DOHH2 (cell line): ENCODE data around the gene NEUROG2.

Experiments
- H3F3A ChIP-seq: fragments of 200-600 bp; sonication (generic), shearing (Covaris generic); 2 replicates; pipeline ENCODE4 v1.6.0; 2016; ENCODE audit warnings: antibody characterized with exemption, mild to moderate bottlenecking; ENCODE audit not compliant: control insufficient read depth, insufficient read depth
- H3K27ac ChIP-seq: fragments of 200-600 bp; sonication (generic); 2 replicates; pipeline ENCODE4 v1.5.1; 2014; ENCODE audit warnings: low read depth, mild to moderate bottlenecking, low read length, moderate library complexity
- H3K27me3 ChIP-seq: fragments of 200-600 bp; sonication (generic); 2 replicates; pipeline ENCODE4 v1.6.1; 2014; ENCODE audit warnings: mild to moderate bottlenecking, low read length, mixed read lengths; ENCODE audit not compliant: control insufficient read depth
- H3K36me3 ChIP-seq: fragments of 200-600 bp; sonication (generic); 2 replicates; pipeline ENCODE4 v1.6.1; 2014; ENCODE audit warnings: mild to moderate bottlenecking, low read length, moderate library complexity, mixed read lengths; ENCODE audit not compliant: control insufficient read depth
- H3K4me1 ChIP-seq: fragments of 200-600 bp; sonication (generic); 2 replicates; pipeline ENCODE4 v1.6.1; 2014; ENCODE audit warnings: mild to moderate bottlenecking, low read length, mixed read lengths; ENCODE audit not compliant: control insufficient read depth
- H3K4me2 ChIP-seq: fragments of 200-600 bp; sonication (generic); 2 replicates; pipeline ENCODE4 v1.6.0; 2014; ENCODE audit warnings: mild to moderate bottlenecking, low read length, moderate library complexity
- H3K4me3 ChIP-seq: fragments of 200-600 bp; sonication (generic); 2 replicates; pipeline ENCODE4 v1.5.1; 2014; ENCODE audit warnings: mild to moderate bottlenecking, low read length, mixed read lengths
- H3K79me2 ChIP-seq: fragments of 200-600 bp; sonication (generic); 2 replicates; pipeline ENCODE4 v1.6.1; 2014; ENCODE audit warnings: mild to moderate bottlenecking, low read length, mixed read lengths; ENCODE audit not compliant: control insufficient read depth
- H3K9me2 ChIP-seq: fragments of 200-600 bp; sonication (generic); replicated peaks from 2 replicates; pipeline ENCODE4 v1.6.1; 2014; ENCODE audit warnings: mild to moderate bottlenecking, low read length, mixed read lengths; ENCODE audit not compliant: control insufficient read depth
- H3K9me3 ChIP-seq: fragments of 200-600 bp; sonication (generic); 2 replicates; pipeline ENCODE4 v1.6.1; 2014; ENCODE audit warnings: antibody characterized with exemption, low read length, mixed read lengths; ENCODE audit not compliant: control insufficient read depth, insufficient read depth
- H4K20me1 ChIP-seq: fragments of 200-600 bp; sonication (generic); 2 replicates; pipeline ENCODE4 v1.6.0; 2014; ENCODE audit warnings: low read depth, mild to moderate bottlenecking, antibody characterized with exemption, low read length, moderate library complexity; ENCODE audit not compliant: control insufficient read depth, insufficient read depth
- EZH2phosphoT487 ChIP-seq: fragments of 200-600 bp; sonication (generic); IDR thresholded peaks from 2 replicates; pipeline ENCODE4 v1.6.1; 2017; ENCODE audit warnings: borderline replicate concordance, mild to moderate bottlenecking, antibody characterized with exemption, low read length, moderate library complexity, mixed read lengths
- TF ChIP-seq, protein P1 (sequence below): fragments of 200-600 bp; sonication (generic); IDR thresholded peaks from one replicate; pipeline ENCODE4 v1.5.1; 2014; ENCODE audit warnings: antibody characterized with exemption, mild to moderate bottlenecking, low read depth, low read length; ENCODE audit not compliant: poor library complexity, severe bottlenecking

NEUROG2 gene

GRCh38 chr4:112516066-112516470 lies at the start of gene NEUROG2:
NEUROG2 (minus strand) TSS chr4:112516180; CDS start chr4:112515475, 705 bp downstream.
- peak within 1 kb of the TSS; percentile 75 for H3K4me3 ChIP-seq
- no peaks in the 10 kb centered on the region for H3K9me2 ChIP-seq
- H4K20me1 ChIP-seq = peaks cover 3% of the 10 kb centered on the region; the same call in 1 of the 2 replicates
- no peaks in the 10 kb centered on the region for H3K36me3 ChIP-seq
- no peak for TF ChIP-seq EZH2phosphoT487
- TF ChIP-seq, protein P1, sequence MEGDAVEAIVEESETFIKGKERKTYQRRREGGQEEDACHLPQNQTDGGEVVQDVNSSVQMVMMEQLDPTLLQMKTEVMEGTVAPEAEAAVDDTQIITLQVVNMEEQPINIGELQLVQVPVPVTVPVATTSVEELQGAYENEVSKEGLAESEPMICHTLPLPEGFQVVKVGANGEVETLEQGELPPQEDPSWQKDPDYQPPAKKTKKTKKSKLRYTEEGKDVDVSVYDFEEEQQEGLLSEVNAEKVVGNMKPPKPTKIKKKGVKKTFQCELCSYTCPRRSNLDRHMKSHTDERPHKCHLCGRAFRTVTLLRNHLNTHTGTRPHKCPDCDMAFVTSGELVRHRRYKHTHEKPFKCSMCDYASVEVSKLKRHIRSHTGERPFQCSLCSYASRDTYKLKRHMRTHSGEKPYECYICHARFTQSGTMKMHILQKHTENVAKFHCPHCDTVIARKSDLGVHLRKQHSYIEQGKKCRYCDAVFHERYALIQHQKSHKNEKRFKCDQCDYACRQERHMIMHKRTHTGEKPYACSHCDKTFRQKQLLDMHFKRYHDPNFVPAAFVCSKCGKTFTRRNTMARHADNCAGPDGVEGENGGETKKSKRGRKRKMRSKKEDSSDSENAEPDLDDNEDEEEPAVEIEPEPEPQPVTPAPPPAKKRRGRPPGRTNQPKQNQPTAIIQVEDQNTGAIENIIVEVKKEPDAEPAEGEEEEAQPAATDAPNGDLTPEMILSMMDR = no peak
- peaks cover 54% of the 10 kb centered on the region for H3K4me1 ChIP-seq
- peak within 1 kb of the TSS; percentile 96 for H3K4me2 ChIP-seq
- H3K9me3 ChIP-seq = no peaks in the 10 kb centered on the region
- H3K27me3 ChIP-seq = peaks cover 98% of the 10 kb centered on the region
- no peaks in the 10 kb centered on the region for H3K79me2 ChIP-seq
- no peak within 1 kb of the TSS for H3K27ac ChIP-seq
- H3F3A ChIP-seq = peaks cover 17% of the 10 kb centered on the region

DNA sequence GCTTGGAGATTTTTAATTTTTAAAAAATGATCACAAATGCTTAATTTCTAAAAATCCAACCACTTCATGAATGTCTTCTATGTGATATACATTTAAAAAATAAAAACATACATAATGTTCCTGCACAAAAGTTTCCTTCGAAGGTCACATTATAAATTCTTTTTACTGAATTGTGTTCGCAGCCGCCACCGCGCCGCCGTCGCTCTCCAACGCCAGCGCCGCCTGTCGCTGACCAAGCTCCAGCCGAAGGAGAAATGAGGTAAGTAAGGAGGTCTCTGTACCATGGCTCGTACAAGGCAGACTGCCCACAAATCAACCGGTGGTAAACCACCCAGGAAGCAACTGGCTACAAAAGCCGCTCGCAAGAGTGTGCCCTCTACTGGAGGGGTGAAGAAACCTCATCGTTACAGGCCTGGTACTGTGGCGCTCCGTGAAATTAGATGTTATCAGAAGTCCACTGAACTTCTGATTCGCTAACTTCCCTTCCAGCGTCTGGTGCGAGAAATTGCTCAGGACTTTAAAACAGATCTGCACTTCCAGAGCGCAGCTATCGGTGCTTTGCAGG lies 48.8 kb upstream of the NEUROG2 start:
- H3K9me2 ChIP-seq = no peaks in the 10 kb centered on the region
- no peaks in the 10 kb centered on the region for H3K27me3 ChIP-seq
- H3K9me3 ChIP-seq = no peaks in the 10 kb centered on the region
- no peaks in the 10 kb centered on the region for H4K20me1 ChIP-seq
- no peaks in the 10 kb centered on the region for H3F3A ChIP-seq
- TF ChIP-seq, protein P1 = peak; percentile 34
- no peak for TF ChIP-seq EZH2phosphoT487
- H3K79me2 ChIP-seq = no peaks in the 10 kb centered on the region
- peaks cover 34% of the 10 kb centered on the region for H3K36me3 ChIP-seq
- no peak overlapping the region for H3K4me2 ChIP-seq
- peaks cover 22% of the 10 kb centered on the region for H3K4me1 ChIP-seq
- no peak overlapping the region for H3K27ac ChIP-seq
- no peak overlapping the region for H3K4me3 ChIP-seq

DNA sequence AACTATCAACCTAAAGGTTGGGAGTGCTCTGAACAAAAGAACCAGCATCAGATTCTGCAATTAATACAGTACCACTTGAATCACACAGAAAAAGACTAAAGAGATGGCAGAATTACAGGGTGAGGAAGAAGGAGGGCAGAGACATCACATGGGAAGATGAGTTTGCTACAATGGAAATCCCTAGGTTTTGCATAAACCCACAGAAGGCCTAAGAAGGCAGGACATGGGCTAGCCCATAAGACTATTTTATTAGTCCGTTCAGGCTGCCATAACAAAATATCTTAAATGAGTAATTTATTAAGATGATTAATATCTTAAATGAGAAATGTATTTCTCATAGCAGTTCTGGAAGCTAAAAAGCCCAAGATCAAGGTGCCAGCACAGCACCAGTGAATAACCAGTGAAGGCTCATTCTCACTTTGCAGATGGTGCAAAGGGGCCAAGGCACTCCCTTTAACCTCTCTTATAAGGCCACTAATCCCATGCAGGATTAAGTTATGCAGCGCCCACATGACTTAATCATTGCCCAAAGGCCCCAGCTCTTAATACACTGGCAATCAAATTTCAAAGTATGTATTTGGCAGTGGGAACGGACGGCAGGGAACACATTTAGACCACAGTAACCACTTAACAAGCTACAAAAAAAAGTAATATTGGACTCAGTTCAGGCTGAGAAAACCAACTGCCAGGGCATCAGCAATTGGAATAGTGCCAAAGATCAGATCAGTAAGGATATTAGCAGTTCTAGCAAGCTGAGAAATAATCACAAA lies 47.6 kb upstream of the NEUROG2 start:
- Histone ChIP-seq H3K4me2 (no peak overlapping the region), H4K20me1 (no peaks in the 10 kb centered on the region), H3K9me2 (no peaks in the 10 kb centered on the region), H3K4me1 (peaks cover 23% of the 10 kb centered on the region), H3K36me3 (peaks cover 36% of the 10 kb centered on the region), H3K4me3 (no peak overlapping the region), H3K27ac (no peak overlapping the region), H3K9me3 (no peaks in the 10 kb centered on the region), H3K79me2 (no peaks in the 10 kb centered on the region), H3K27me3 (no peaks in the 10 kb centered on the region), H3F3A (no peaks in the 10 kb centered on the region)
- TF ChIP-seq, protein P1 = no peak
- TF ChIP-seq EZH2phosphoT487 = no peak
